Measurements from ENCODE around the gene ACTL10.

GRCh38 chr20:33662172-33662571 lies 4.6 kb upstream of the ACTL10 start, which contains the start of gene C20orf144:
- TF ChIP-seq CTCF (conservative IDR thresholded peaks at IDR 0.05; ENCODE audit: low read length) (no peak), EZH2phosphoT487 (IDR thresholded peaks at IDR 0.05; ENCODE audit: borderline replicate concordance, low read depth, low read length) (no peak)
